ENCODE results near the gene HOPX.

- no peak for TF ChIP-seq POLR2AphosphoS5 (IDR thresholded peaks at IDR 0.05; ENCODE audit: low read depth, low read length)
- TF ChIP-seq POLR2A (IDR thresholded peaks at IDR 0.05; ENCODE audit: low read depth, low read length) = no peak
These were observed 26.9 kb downstream of the HOPX start for GRCh38 chr4:56654238-56654632.

All from GM12892 (cell line).